A549 (cell line): ENCODE data around the gene ARMH3. TPM values are rescaled to one million over a fixed set of nuclear protein-coding genes. Genes with fewer than 3 reads are reported as not detected.

Experiments
- ATAC-seq, 2 experiments: fragments of 200-7000 bp in 1 of 2; fragments of >200 bp in 1 of 2; cut with Nextera tagmentation in 1 of 2; cut with Tn5 transposase in 1 of 2; 3 replicates each; pipeline versions ENCODE4 v1.8.0 to v1.9.1; 2018 to 2020; ENCODE audit warnings: mild to moderate bottlenecking in 1 of 2, moderate library complexity in 1 of 2
- CTCF ChIA-PET: fragments of 300-600 bp; sonication (Branson Sonifier 250); formaldehyde crosslinking; extraction: SDS; loops from one replicate; lab custom pipeline; 2021; ENCODE audit warnings: antibody characterized with exemption, inconsistent platforms; lab: Yijun Ruan, JAX
- POLR2A ChIA-PET: fragments of 350-600 bp; formaldehyde crosslinking; extraction: SDS; loops from one replicate; lab custom pipeline; 2021; ENCODE audit warnings: antibody characterized with exemption, inconsistent platforms; lab: Yijun Ruan, JAX
- DNase-seq, 2 experiments: peaks; one replicate each; pipeline versions ENCODE4 v3.0.0 to v3.0.0-alpha.2; 2011 to 2016; ENCODE audit warnings: low read depth in 1 of 2, low spot score in 1 of 2
- FAIRE-seq: peaks from 2 replicates; lab custom pipeline; 2011; peaks lifted over from hg19 to GRCh38; lab: Jason Lieb, UNC
- H3K27ac ChIP-seq, 2 experiments: fragments of >200 bp; sonication (Bioruptor Twin); formaldehyde crosslinking; 3 replicates each; pipeline ENCODE4 v1.5.1; 2016 to 2017
- H3K4me1 ChIP-seq: fragments of >200 bp; sonication (Bioruptor Twin); formaldehyde crosslinking; 3 replicates; pipeline ENCODE4 v1.6.1; 2016
- H3K4me2 ChIP-seq: fragments of >200 bp; sonication (Bioruptor Twin); formaldehyde crosslinking; 3 replicates; pipeline ENCODE4 v1.6.1; 2016
- H3K4me3 ChIP-seq: fragments of >200 bp; sonication (Bioruptor Twin); formaldehyde crosslinking; 3 replicates; pipeline ENCODE4 v1.5.1; 2016
- H3K9me3 ChIP-seq: fragments of >200 bp; sonication (Bioruptor Twin); formaldehyde crosslinking; 3 replicates; pipeline ENCODE4 v1.6.1; 2016
- CBX2 ChIP-seq: fragments of 200-600 bp; sonication (generic); IDR thresholded peaks from 2 replicates; pipeline ENCODE4 v1.6.1; 2016; ENCODE audit warnings: low read depth, mild to moderate bottlenecking, borderline replicate concordance
- CHD4 ChIP-seq: fragments of 200-600 bp; sonication (generic); IDR thresholded peaks from 2 replicates; pipeline ENCODE4 v1.6.1; 2016; ENCODE audit warnings: antibody characterized with exemption, mild to moderate bottlenecking, borderline replicate concordance
- EP300 ChIP-seq, 2 experiments: fragments of >200 bp; sonication (Bioruptor Twin); formaldehyde crosslinking; IDR thresholded peaks; 2 replicates in 1 of 2; 3 replicates in 1 of 2; pipeline ENCODE4 v1.6.1; 2016 to 2017
- ESRRA ChIP-seq: fragments of 150-350 bp; IDR thresholded peaks from 2 replicates; pipeline ENCODE4 v1.6.1; 2014; ENCODE audit warnings: mild to moderate bottlenecking, low read length, borderline replicate concordance
- FOSB ChIP-seq: fragments of 250-450 bp; sonication (Bioruptor Pico); IDR thresholded peaks from 2 replicates; pipeline ENCODE4 v1.5.0; 2020; ENCODE audit warnings: mild to moderate bottlenecking, moderate library complexity
- HDAC2 ChIP-seq: fragments of 200-600 bp; sonication (generic); IDR thresholded peaks from 2 replicates; pipeline ENCODE4 v1.6.1; 2016
- HOXA7 ChIP-seq: fragments of 250-450 bp; sonication (Bioruptor Pico); IDR thresholded peaks from 2 replicates; pipeline ENCODE4 v1.5.0; 2020; ENCODE audit warnings: mild to moderate bottlenecking, moderate library complexity
- HOXB5 ChIP-seq: fragments of 250-450 bp; sonication (Bioruptor Pico); IDR thresholded peaks from 2 replicates; pipeline ENCODE4 v1.5.0; 2020; ENCODE audit warnings: mild to moderate bottlenecking, moderate library complexity
- JUNB ChIP-seq: fragments of >200 bp; sonication (Bioruptor Twin); formaldehyde crosslinking; IDR thresholded peaks from 2 replicates; pipeline ENCODE4 v1.6.1; 2016
- KDM5A ChIP-seq: fragments of 200-600 bp; sonication (generic); IDR thresholded peaks from 2 replicates; pipeline ENCODE4 v1.6.1; 2016; ENCODE audit warnings: antibody characterized with exemption, mild to moderate bottlenecking
- MAFK ChIP-seq: fragments of 450-650 bp; IDR thresholded peaks from 2 replicates; pipeline ENCODE4 v1.6.1; 2014; ENCODE audit not compliant: partially characterized antibody
- MYC ChIP-seq: IDR thresholded peaks from 2 replicates; pipeline ENCODE4 v1.6.1; 2012; ENCODE audit warnings: mild to moderate bottlenecking, inconsistent platforms, low read length, improper control_type of control experiment, borderline replicate concordance
- NR3C1 ChIP-seq: fragments of >200 bp; sonication (Bioruptor Twin); formaldehyde crosslinking; IDR thresholded peaks from 3 replicates; pipeline ENCODE4 v1.6.1; 2017
- PHF8 ChIP-seq: fragments of 200-600 bp; sonication (generic); IDR thresholded peaks from 2 replicates; pipeline ENCODE4 v1.6.1; 2016; ENCODE audit warnings: low read depth, mild to moderate bottlenecking, antibody characterized with exemption, moderate library complexity, borderline replicate concordance
- RCOR1 ChIP-seq: fragments of 150-350 bp; IDR thresholded peaks from 2 replicates; pipeline ENCODE4 v1.6.1; 2014; ENCODE audit warnings: antibody characterized with exemption, low read length, low read depth
- TFCP2L1 ChIP-seq: fragments of 250-450 bp; sonication (Bioruptor Pico); IDR thresholded peaks from 2 replicates; pipeline ENCODE4 v1.5.0; 2021; ENCODE audit warnings: mild to moderate bottlenecking
- ZC3H11A ChIP-seq: fragments of 450-650 bp; IDR thresholded peaks from 2 replicates; pipeline ENCODE4 v1.6.1; 2014; ENCODE audit warnings: antibody characterized with exemption, mild to moderate bottlenecking
- ZNF302 ChIP-seq: fragments of 250-450 bp; sonication (Bioruptor Pico); IDR thresholded peaks from 2 replicates; pipeline ENCODE4 v1.9.0; 2021; ENCODE audit warnings: inconsistent platforms, mild to moderate bottlenecking, moderate library complexity
- WGBS: methylation state at CpG from one replicate; pipeline ENCODE4 v1.1.6; 2017; ENCODE audit errors: missing lambda C conversion rate; 5-methylcytosine and 5-hydroxymethylcytosine counted together
- polyA plus RNA-seq, 4 experiments: library from polyadenylated mRNA; depleted of rRNA in 3 of 4; stranded (reverse); fragments of >200 nt; fragmentation: RNase III in 1 of 4; extraction: RNeasy Plus Mini Kit Qiagen cat#74134 plus additional on column Dnase treatment in 1 of 4; gene quantifications; 2 replicates in 3 of 4; 3 replicates in 1 of 4; pipeline ENCODE4 v1.2.3, GENCODE V29; 2011 to 2017
- TF ChIP-seq, protein P1 (sequence below): fragments of 250-450 bp; sonication (Bioruptor Pico); IDR thresholded peaks from 2 replicates; pipeline ENCODE4 v1.5.0; 2020; ENCODE audit warnings: low read depth, mild to moderate bottlenecking, moderate library complexity
- TF ChIP-seq, protein P2 (sequence below): fragments of 450-650 bp; IDR thresholded peaks from 2 replicates; pipeline ENCODE4 v1.6.1; 2014; ENCODE audit warnings: antibody characterized with exemption
- TF ChIP-seq, protein P3 (sequence below): fragments of >200 bp; sonication (Bioruptor Twin); formaldehyde crosslinking; IDR thresholded peaks from 2 replicates; pipeline ENCODE4 v1.6.1; 2016
- TF ChIP-seq, protein P4 (sequence below): IDR thresholded peaks from 2 replicates; pipeline ENCODE4 v1.6.1; 2012; ENCODE audit warnings: low read depth, borderline replicate concordance

ARMH3 gene
- polyA plus RNA-seq, 2 of the 4 experiments (the other 2 are of a cell fraction), result 12.7 to 17.3 TPM

DNA sequence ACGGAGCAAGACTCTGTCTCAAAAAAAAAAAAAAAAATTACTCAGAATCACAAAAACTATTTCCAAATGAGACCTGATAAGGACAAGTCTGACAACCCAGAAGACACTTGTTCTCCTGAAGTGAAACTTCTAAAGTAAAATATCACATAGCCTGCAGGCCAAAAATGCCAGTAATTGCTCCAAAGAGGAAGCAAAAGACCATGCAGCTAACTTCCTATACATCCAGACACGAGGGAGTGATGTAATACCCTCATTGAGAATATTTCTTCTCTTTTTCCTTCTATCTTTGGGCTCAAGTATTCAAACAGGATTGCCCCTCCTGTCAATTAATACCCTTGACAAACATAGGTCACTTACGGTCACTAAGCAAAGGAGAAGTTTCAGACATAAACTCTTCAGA is 31.2 kb downstream of the ARMH3 start:
- TF ChIP-seq MYC, result no peak
- TF ChIP-seq, protein P1, sequence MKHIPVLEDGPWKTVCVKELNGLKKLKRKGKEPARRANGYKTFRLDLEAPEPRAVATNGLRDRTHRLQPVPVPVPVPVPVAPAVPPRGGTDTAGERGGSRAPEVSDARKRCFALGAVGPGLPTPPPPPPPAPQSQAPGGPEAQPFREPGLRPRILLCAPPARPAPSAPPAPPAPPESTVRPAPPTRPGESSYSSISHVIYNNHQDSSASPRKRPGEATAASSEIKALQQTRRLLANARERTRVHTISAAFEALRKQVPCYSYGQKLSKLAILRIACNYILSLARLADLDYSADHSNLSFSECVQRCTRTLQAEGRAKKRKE, result no peak
- TF ChIP-seq KDM5A, result no peak
- no peak for TF ChIP-seq MAFK
- no peak for TF ChIP-seq JUNB
- no peak for TF ChIP-seq ZNF302 (CRISPR knock-in tag)
- TF ChIP-seq, protein P2, sequence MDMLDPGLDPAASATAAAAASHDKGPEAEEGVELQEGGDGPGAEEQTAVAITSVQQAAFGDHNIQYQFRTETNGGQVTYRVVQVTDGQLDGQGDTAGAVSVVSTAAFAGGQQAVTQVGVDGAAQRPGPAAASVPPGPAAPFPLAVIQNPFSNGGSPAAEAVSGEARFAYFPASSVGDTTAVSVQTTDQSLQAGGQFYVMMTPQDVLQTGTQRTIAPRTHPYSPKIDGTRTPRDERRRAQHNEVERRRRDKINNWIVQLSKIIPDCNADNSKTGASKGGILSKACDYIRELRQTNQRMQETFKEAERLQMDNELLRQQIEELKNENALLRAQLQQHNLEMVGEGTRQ, result no peak
- TF ChIP-seq FOSB (CRISPR knock-in tag), result no peak
- TF ChIP-seq CHD4, result no peak
- TF ChIP-seq NR3C1, result no peak
- TF ChIP-seq EP300 (IDR thresholded peaks at IDR 0.05), result no peak
- TF ChIP-seq HOXA7 (CRISPR knock-in tag), result no peak
- TF ChIP-seq HDAC2, result no peak
- TF ChIP-seq CBX2, result no peak
- TF ChIP-seq ESRRA, result no peak
- Histone ChIP-seq H3K4me1 (no peaks in the 10 kb centered on the region), H3K9me3 (no peaks in the 10 kb centered on the region), H3K4me2 (no peak overlapping the region), H3K27ac (no peak overlapping the region), H3K4me3 (no peak overlapping the region)
- POLR2A ChIA-PET, result no interaction called here
- WGBS, result 80% methylated on average over 3 of the region's 3 CpGs
- CTCF ChIA-PET, result interaction anchor here (0.6 to 2.2 kb wide), 5 partner anchors 11 to 184 kb away, joined by 4 to 8 read pairs (median 6); no protein-coding TSS in a partner anchor
- ATAC-seq, result no peak
- no peak for FAIRE-seq
- DNase-seq, result no peak

DNA sequence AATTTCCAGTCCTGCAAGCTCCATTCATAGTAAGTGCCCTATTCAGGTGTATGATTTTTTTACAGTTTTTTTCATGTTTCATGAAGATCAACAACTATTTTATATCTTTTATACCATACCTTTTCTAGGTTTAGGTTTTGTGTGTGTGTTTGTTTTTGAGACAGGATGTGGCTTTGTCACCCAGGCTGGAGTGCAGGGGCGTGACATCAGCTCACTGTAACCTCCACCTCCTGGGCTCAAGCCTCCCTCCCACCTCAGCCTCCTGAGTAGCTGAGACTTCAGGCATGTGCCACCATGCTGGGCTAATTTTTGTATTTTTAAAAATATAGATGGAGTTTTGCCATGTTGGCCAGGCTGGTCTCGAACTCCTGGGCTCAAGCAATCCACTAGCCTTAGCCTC is 35.0 kb downstream of the ARMH3 start:
- CTCF ChIA-PET, result interaction anchor here (0.6 to 17.2 kb wide), 5 partner anchors 10 to 174 kb away, joined by 3 to 379 read pairs (median 3); partner anchors contain the start of gene KCNIP2
- H3K9me3 ChIP-seq, result no peaks in the 10 kb centered on the region
- FAIRE-seq (no peak), ATAC-seq (no peak), DNase-seq (no peak)
- TF ChIP-seq PHF8, result no peak
- TF ChIP-seq, protein P3, sequence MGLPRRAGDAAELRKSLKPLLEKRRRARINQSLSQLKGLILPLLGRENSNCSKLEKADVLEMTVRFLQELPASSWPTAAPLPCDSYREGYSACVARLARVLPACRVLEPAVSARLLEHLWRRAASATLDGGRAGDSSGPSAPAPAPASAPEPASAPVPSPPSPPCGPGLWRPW, result no peak
- no peak for TF ChIP-seq HOXB5 (CRISPR knock-in tag)
- no peak overlapping the region for H3K4me3 ChIP-seq
- H3K4me2 ChIP-seq, result no peak overlapping the region
- POLR2A ChIA-PET, result no interaction called here
- no peak overlapping the region for H3K27ac ChIP-seq
- 87% methylated on average over 2 of the region's 2 CpGs for WGBS
- H3K4me1 ChIP-seq, result no peaks in the 10 kb centered on the region

DNA sequence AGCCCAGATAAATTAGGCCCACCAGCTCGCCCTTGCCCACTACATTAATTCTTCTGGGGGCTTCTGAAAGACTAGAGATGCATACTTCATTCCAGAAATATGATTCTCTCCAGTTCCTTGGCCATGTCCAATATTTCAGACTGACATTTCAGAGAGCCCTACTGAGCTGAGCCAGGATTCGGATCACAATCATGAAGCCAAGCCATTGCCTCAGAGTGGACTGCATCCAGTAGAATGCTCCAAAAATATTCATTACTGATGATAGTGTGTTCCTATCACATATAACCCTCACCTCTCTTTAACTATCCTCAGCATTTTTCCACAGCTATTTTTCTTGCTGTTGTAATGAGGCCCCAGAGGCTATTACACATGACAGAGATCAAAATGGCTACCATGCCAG is 38.7 kb downstream of the ARMH3 start:
- H3K4me2 ChIP-seq, result no peak overlapping the region
- TF ChIP-seq ZC3H11A, result no peak
- ChIA-PET POLR2A (no interaction called here), CTCF (interaction anchor here (0.6 to 17.2 kb wide), 11 partner anchors 7 to 300 kb away, joined by 3 to 379 read pairs (median 5); partner anchors contain the start of gene KCNIP2)
- H3K9me3 ChIP-seq, result no peaks in the 10 kb centered on the region
- ATAC-seq (no peak), DNase-seq (no peak), FAIRE-seq (no peak)
- H3K4me3 ChIP-seq, result no peak overlapping the region
- 91% methylated on average over 2 of the region's 2 CpGs for WGBS
- H3K27ac ChIP-seq, result no peak overlapping the region
- H3K4me1 ChIP-seq, result no peaks in the 10 kb centered on the region

DNA sequence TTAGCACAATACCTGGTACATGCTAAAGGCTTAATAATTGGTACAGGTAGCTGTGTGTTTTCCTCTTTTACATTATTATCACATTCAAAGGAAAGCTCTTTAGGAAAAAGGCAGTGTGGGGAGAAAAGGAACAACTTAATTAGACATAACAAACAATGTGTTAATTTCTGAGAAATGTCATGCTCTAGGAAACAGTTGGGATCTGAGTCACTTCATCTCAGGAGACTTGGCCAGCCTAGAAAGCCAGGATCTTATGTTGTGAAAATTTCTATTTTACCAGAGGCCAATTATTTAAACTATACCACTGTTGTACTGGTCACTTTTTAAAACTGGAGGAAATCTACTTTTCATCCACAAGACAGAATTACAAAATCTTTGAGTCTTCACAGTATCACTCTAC is 39.6 kb downstream of the ARMH3 start:
- no peak overlapping the region for H3K27ac ChIP-seq
- TF ChIP-seq RCOR1 (no peak), ZC3H11A (no peak), TFCP2L1 (no peak)
- TF ChIP-seq, protein P1, result no peak
- TF ChIP-seq, protein P4, sequence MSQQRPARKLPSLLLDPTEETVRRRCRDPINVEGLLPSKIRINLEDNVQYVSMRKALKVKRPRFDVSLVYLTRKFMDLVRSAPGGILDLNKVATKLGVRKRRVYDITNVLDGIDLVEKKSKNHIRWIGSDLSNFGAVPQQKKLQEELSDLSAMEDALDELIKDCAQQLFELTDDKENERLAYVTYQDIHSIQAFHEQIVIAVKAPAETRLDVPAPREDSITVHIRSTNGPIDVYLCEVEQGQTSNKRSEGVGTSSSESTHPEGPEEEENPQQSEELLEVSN, result no peak
- CTCF ChIA-PET, result interaction anchor here (1.4 to 17.2 kb wide), 5 partner anchors 9 to 180 kb away, joined by 3 to 379 read pairs (median 5); partner anchors contain the start of gene KCNIP2
- H3K4me1 ChIP-seq, result no peaks in the 10 kb centered on the region
- no peak overlapping the region for H3K4me2 ChIP-seq
- POLR2A ChIA-PET, result no interaction called here
- no peak for FAIRE-seq
- no peaks in the 10 kb centered on the region for H3K9me3 ChIP-seq
- no peak for DNase-seq
- ATAC-seq, result no peak
- no peak overlapping the region for H3K4me3 ChIP-seq
